H1 (cell line): ENCODE measurements around the gene FCER2. TPM values are rescaled to one million over a fixed set of nuclear protein-coding genes. Genes with fewer than 3 reads are reported as not detected.

Source experiments
- ATF2 ChIP-seq: IDR thresholded peaks from 2 replicates; pipeline ENCODE4 v1.6.1; 2012; ENCODE audit warnings: low read length, inconsistent platforms
- BACH1 ChIP-seq: IDR thresholded peaks from 2 replicates; pipeline ENCODE4 v1.6.1; 2012; ENCODE audit warnings: low read length, improper control_type of control experiment
- CEBPB ChIP-seq: IDR thresholded peaks from 2 replicates; pipeline ENCODE4 v1.6.1; 2012; ENCODE audit warnings: low read depth, low read length
- CHD1 ChIP-seq: IDR thresholded peaks from 2 replicates; pipeline ENCODE4 v1.6.1; 2012; ENCODE audit warnings: low read depth, low read length, improper control_type of control experiment
- CREB1 ChIP-seq: IDR thresholded peaks from 2 replicates; pipeline ENCODE4 v1.6.1; 2012; ENCODE audit warnings: inconsistent platforms
- CTCF ChIP-seq, 3 experiments: IDR thresholded peaks; 1 replicate in 2 of 3; 2 replicates in 1 of 3; pipeline versions ENCODE4 v1.5.1 to v1.6.1; 2011; ENCODE audit warnings: low read length in 3 of 3, mild to moderate bottlenecking in 3 of 3, inconsistent platforms in 2 of 3, low read depth in 1 of 3, moderate library complexity in 1 of 3; ENCODE audit not compliant: insufficient read depth in 1 of 3; ENCODE audit errors: control extremely low read depth in 1 of 3
- FOSL1 ChIP-seq: IDR thresholded peaks from 2 replicates; pipeline ENCODE4 v1.6.1; 2011; ENCODE audit warnings: mild to moderate bottlenecking, low read depth, low read length, moderate library complexity; ENCODE audit not compliant: insufficient read depth
- JUND ChIP-seq: IDR thresholded peaks from 2 replicates; pipeline ENCODE4 v1.6.1; 2011; ENCODE audit warnings: mild to moderate bottlenecking, improper control_type of control experiment, low read length
- KDM4A ChIP-seq: IDR thresholded peaks from one replicate; pipeline ENCODE4 v1.7.1; 2012; ENCODE audit warnings: low read depth, mild to moderate bottlenecking, moderate library complexity, low read length, inconsistent platforms; ENCODE audit not compliant: severe bottlenecking
- KDM5A ChIP-seq: fragments of 200-600 bp; IDR thresholded peaks from 2 replicates; pipeline ENCODE4 v1.7.1; 2012; ENCODE audit warnings: mild to moderate bottlenecking, low read length, inconsistent platforms, mixed read lengths
- MAFK ChIP-seq: IDR thresholded peaks from 2 replicates; pipeline ENCODE4 v1.6.1; 2012; ENCODE audit warnings: low read depth, mild to moderate bottlenecking, improper control_type of control experiment, low read length
- NANOG ChIP-seq: IDR thresholded peaks from 2 replicates; pipeline ENCODE4 v1.6.1; 2011; ENCODE audit warnings: low read length, low read depth, mild to moderate bottlenecking, inconsistent platforms; ENCODE audit not compliant: insufficient read depth, poor library complexity, severe bottlenecking
- PHF8 ChIP-seq: fragments of 200-600 bp; sonication (generic); conservative IDR thresholded peaks from 2 replicates; pipeline ENCODE4 v1.7.1; 2012; ENCODE audit warnings: low read depth, mild to moderate bottlenecking, inconsistent platforms, low read length, moderate library complexity
- POLR2AphosphoS5 ChIP-seq: IDR thresholded peaks from 2 replicates; pipeline ENCODE4 v1.6.1; 2011; ENCODE audit warnings: low read depth, low read length
- SRF ChIP-seq: IDR thresholded peaks from 2 replicates; pipeline ENCODE4 v1.6.1; 2011; ENCODE audit warnings: mild to moderate bottlenecking, low read depth, low read length, moderate library complexity
- TCF12 ChIP-seq: IDR thresholded peaks from 2 replicates; pipeline ENCODE4 v1.6.1; 2011; ENCODE audit warnings: low read depth, mild to moderate bottlenecking, low read length
- TEAD4 ChIP-seq: IDR thresholded peaks from 2 replicates; pipeline ENCODE4 v1.6.1; 2012; ENCODE audit warnings: low read depth, low read length, inconsistent platforms, mixed read lengths
- USF2 ChIP-seq: IDR thresholded peaks from 2 replicates; pipeline ENCODE4 v1.6.1; 2011; ENCODE audit warnings: low read length, improper control_type of control experiment
- ZNF274 ChIP-seq: IDR thresholded peaks from 2 replicates; pipeline ENCODE4 v1.7.0; 2012; ENCODE audit warnings: low read length, borderline replicate concordance; ENCODE audit errors: extremely low read depth
- polyA plus RNA-seq, 7 experiments: library from polyadenylated mRNA; depleted of rRNA in 3 of 7; stranded (reverse) in 5 of 7; unstranded in 2 of 7; fragments of >200 nt in 5 of 7; fragments of 200-250 nt in 2 of 7; gene quantifications; 1 replicate in 5 of 7; 2 replicates in 1 of 7; 4 replicates in 1 of 7; pipeline versions ENCODE4 v1.2.1 to v1.2.3, GENCODE V29; 2011 to 2013; ENCODE audit warnings: missing spikeins in 2 of 7, mixed read lengths in 2 of 7
- total RNA-seq: library from RNA; stranded (reverse); fragmentation: NEBNext Ultra II Directional; extraction: Animal tissue kit (Norgen Biotek cat#: 25700); gene quantifications from 2 replicates; pipeline ENCODE4 v1.2.1, GENCODE V29; 2021

FCER2 gene
- total and polyA plus RNA-seq, 2 of the 8 experiments (the other 6 are each of a cell fraction or from before 2014, with no cell fraction given), result 0.67 TPM; not detected in 1

- TF ChIP-seq CTCF (IDR thresholded peaks at IDR 0.05; ENCODE audit: control extremely low read depth in 1 of 3, insufficient read depth in 1 of 3, low read depth in 1 of 3, low read length in 3 of 3) (peak; percentile 89 to 93 (median 91)), BACH1 (peak; percentile 89), TEAD4 (no peak), TCF12 (no peak), USF2 (no peak), FOSL1 (no peak), JUND (no peak), MAFK (no peak), PHF8 (peak; percentile 55; the same call in 1 of the 2 replicates), NANOG (peak; percentile 2), CEBPB (no peak), ATF2 (no peak), KDM4A (peak; percentile 94), ZNF274 (no peak), CHD1 (no peak), POLR2AphosphoS5 (no peak), KDM5A (no peak), SRF (no peak), CREB1 (peak; percentile 37; the same call in 1 of the 2 replicates)
Measured at GRCh38 chr19:7680606-7681339, 21.2 kb downstream of the FCER2 start, which contains the start of gene TRAPPC5 (continued).
